Skeletal muscle satellite cell (primary cell): ENCODE results near the gene BSG.
"Not testable (repeated sequence)": the region's sequence is repeated elsewhere in the genome, so short reads cannot be mapped to it uniquely, and the experiment has no call there.

ENCODE experiments used
- H3K27me3 ChIP-seq: 2 replicates; pipeline ENCODE4 v1.7.0; 2013; ENCODE audit warnings: low read length; ENCODE audit not compliant: control insufficient read depth, insufficient read depth
- H3K36me3 ChIP-seq: 2 replicates; pipeline ENCODE4 v1.7.0; 2013; ENCODE audit warnings: mild to moderate bottlenecking, control low read depth, low read length; ENCODE audit not compliant: insufficient read depth
- H3K4me1 ChIP-seq: 2 replicates; pipeline ENCODE4 v1.7.0; 2013; ENCODE audit warnings: low read length; ENCODE audit not compliant: control insufficient read depth, insufficient read depth
- H3K4me2 ChIP-seq: 2 replicates; pipeline ENCODE4 v1.7.0; 2013; ENCODE audit warnings: mild to moderate bottlenecking, low read length
- H3K4me3 ChIP-seq: 2 replicates; pipeline ENCODE4 v1.7.0; 2013; ENCODE audit warnings: low read length
- H3K9ac ChIP-seq: 2 replicates; pipeline ENCODE4 v1.7.0; 2013; ENCODE audit warnings: mild to moderate bottlenecking, low read depth, low read length, moderate library complexity
- H3K9me3 ChIP-seq: replicated peaks from 2 replicates; pipeline ENCODE4 v1.7.0; 2013; ENCODE audit warnings: mild to moderate bottlenecking, control low read depth, low read length

BSG gene

DNA sequence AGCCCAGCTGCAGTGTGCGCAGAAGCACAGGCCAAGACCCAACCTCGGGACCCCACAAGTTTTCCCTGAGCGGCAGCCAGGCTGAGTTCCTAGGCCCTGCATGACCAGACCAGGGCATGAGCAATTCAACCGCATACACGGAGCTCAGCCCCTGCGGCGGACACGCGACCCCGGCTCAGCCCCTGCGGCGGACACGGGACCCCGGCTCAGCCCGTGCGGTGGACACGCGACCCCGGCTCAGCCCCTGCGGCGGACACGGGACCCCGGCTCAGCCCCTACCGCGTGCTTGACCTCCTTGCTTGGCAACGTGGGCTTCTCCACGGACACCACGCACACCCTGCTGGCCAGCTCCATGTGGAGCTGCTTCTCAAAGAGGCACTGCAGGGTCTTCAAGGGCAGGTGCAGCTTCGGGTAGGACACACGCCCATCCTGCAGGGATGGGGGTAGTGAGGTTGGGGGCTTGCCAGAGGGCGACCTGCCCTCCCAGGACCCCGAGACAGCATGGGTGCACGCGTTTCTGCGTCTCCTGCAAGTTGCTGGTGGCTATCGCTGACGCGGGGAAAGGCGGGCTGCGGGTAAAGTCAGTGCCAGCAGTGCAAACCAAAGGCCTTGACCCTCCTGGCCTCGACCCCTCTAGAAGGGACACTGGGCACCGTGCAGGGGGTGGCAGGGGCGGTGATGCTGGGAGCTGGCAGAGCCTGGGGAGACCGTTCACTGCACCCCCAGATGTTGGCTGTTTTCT, 51.0 kb downstream of the BSG start:
- Histone ChIP-seq H3K9me3 (no peaks in the 10 kb centered on the region), H3K4me1 (peaks cover 10% of the 10 kb centered on the region), H3K4me3 (no peak overlapping the region), H3K9ac (no peak overlapping the region), H3K27me3 (no peaks in the 10 kb centered on the region), H3K4me2 (no peak overlapping the region), H3K36me3 (peaks cover 46% of the 10 kb centered on the region)

DNA sequence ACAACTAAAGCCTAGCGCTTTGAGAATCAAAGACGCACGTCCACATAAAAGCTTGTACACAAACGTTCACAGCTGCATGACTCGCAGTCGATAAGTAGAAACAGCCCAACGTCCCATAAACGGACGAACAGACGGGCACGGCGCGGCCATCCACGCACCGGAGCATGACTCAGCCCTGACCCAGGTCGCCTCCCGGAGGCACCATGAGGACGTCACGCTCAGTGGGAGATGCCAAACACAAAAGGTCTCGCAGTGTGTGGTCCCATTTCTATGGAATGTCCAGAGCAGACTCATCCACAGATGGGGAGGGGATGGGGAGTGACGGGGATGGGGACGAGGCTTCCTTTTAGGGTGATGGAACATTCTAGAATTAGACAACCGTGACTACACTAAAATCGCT, 51.6 kb downstream of the BSG start:
- no peak overlapping the region for H3K9ac ChIP-seq
- no peaks in the 10 kb centered on the region for H3K9me3 ChIP-seq
- H3K4me3 ChIP-seq: no peak overlapping the region
- H3K4me1 ChIP-seq: peaks cover 10% of the 10 kb centered on the region
- H3K36me3 ChIP-seq: peaks cover 42% of the 10 kb centered on the region
- H3K27me3 ChIP-seq: no peaks in the 10 kb centered on the region
- H3K4me2 ChIP-seq: no peak overlapping the region

DNA sequence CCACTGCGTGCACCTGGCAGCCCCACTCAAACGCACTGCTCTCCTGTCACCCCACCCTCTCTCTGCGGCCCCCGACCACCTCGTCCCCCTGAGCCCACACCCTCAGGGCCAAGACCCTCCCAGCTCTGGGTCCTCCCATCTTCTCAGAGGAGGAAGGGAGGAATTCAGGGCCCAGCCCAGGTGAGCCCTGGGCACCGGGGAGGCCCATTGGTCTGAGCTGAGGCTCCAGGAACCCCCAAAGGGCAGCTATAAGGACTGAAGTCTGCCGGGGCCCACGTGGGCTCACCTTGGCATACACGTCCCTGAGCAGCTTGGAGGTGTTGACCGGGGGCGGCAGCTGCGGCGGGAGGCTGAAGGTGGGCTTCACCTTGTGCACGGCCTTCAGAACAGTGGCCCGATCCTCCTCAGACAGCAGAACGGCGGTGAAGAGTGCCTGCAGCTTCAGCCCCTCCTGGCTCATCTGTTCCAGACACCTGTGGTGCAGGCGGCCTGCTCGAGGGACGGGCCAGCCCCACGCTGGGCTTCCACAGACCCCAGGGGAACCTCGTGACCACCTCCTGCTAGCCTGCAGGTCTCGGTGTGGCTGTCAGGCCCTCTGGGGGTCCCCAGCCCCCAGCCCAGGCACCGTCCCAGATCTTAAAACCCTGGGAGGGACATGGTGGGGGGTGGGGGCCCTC, 52.2 kb downstream of the BSG start:
- Histone ChIP-seq H3K9ac (no peak overlapping the region), H3K36me3 (peaks cover 39% of the 10 kb centered on the region), H3K27me3 (no peaks in the 10 kb centered on the region), H3K9me3 (no peaks in the 10 kb centered on the region), H3K4me3 (no peak overlapping the region), H3K4me1 (peaks cover 10% of the 10 kb centered on the region), H3K4me2 (no peak overlapping the region)

DNA sequence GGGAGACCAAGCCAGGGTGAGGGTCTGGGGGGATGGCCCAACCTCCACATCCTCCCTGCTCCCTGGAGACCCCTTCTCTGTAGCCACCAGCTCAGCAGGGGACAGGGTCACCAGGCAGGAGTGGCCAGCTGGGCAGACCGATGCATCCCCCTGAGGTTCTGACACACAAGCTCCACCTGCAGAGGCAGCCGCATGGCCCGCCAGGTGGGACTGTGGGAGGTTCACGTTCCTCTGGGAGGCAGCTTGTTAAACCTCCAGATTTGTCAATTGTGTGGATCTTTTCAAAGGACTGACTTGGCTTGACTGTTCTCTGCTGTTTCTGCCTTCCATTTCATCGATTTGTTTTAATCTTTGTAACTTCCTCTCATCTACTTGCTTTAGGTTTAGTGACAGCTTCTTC, 52.9 kb downstream of the BSG start:
- Histone ChIP-seq H3K4me1 (peaks cover 10% of the 10 kb centered on the region), H3K4me3 (no peak overlapping the region), H3K4me2 (no peak overlapping the region), H3K36me3 (peaks cover 34% of the 10 kb centered on the region), H3K9me3 (no peaks in the 10 kb centered on the region), H3K9ac (no peak overlapping the region), H3K27me3 (no peaks in the 10 kb centered on the region)

DNA sequence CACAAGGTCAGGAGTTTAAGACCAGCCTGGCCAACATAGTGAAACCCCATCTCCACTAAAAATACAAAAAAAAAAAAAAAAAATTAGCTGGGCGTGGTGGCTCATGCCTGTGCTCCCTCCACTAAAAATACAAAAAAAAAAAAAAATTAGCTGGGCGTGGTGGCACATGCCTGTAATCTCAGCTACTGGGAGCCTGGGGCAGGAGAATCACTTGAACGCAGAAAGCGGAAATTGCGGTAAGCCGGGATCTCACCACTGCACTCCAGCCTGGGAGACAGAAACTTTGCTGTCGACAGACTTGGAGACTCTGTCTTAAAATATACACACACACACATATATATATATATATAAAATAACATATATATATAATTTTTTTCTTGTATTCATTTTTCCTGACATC, 54.2 kb downstream of the BSG start:
- H3K27me3 ChIP-seq, H3K4me2 ChIP-seq, H3K9ac ChIP-seq, H3K9me3 ChIP-seq, H3K4me3 ChIP-seq: not testable (repeated sequence)
- peaks cover 31% of the 10 kb centered on the region for H3K36me3 ChIP-seq
- peaks cover 10% of the 10 kb centered on the region for H3K4me1 ChIP-seq

DNA sequence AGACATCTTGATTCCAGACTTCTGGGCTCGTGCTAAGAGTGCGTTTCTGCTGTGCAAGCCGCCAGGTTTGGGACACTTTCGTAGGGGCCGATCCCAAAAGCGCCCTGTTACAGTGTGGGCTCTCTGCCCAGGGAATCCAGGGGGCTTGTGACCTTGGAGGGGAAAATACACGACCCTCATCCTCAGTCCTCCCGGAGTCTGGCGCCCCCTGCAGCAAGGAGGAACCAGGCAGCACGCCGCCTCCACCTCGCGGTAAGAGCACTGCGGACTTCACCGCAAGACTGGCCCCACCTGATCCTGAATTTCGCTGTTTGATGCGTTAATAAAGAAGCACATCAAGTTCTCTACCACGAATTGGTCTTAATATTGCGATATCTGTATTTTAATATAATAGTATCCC, 55.8 kb downstream of the BSG start:
- Histone ChIP-seq H3K9ac (no peak overlapping the region), H3K4me1 (peaks cover 19% of the 10 kb centered on the region), H3K36me3 (peaks cover 21% of the 10 kb centered on the region), H3K9me3 (no peaks in the 10 kb centered on the region), H3K4me2 (no peak overlapping the region), H3K4me3 (no peak overlapping the region), H3K27me3 (no peaks in the 10 kb centered on the region)

DNA sequence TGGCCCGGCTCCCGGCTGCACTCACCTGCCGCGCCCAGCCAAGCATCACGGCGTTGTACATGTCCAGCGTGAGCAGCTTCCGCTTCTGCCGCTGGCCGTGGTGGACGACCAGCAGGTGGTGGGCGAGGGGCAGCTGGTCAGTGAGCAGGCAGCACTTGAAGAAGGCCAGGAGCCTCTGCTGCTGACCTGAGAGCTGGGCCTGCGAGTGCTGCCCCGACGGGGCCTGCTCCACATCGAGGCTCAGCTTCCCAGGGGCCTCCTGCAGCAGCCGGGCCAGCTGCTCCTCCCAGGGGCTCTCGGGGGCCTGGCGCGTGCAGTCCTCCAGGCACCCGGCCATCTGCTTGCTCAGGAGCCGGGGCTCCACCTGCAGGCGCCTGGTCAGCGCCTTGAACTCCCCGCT, 57.1 kb downstream of the BSG start:
- H3K9ac ChIP-seq, H3K4me2 ChIP-seq, H3K4me3 ChIP-seq, H3K9me3 ChIP-seq, H3K27me3 ChIP-seq: not testable (repeated sequence)
- Histone ChIP-seq H3K36me3 (peaks cover 16% of the 10 kb centered on the region), H3K4me1 (peaks cover 15% of the 10 kb centered on the region)

DNA sequence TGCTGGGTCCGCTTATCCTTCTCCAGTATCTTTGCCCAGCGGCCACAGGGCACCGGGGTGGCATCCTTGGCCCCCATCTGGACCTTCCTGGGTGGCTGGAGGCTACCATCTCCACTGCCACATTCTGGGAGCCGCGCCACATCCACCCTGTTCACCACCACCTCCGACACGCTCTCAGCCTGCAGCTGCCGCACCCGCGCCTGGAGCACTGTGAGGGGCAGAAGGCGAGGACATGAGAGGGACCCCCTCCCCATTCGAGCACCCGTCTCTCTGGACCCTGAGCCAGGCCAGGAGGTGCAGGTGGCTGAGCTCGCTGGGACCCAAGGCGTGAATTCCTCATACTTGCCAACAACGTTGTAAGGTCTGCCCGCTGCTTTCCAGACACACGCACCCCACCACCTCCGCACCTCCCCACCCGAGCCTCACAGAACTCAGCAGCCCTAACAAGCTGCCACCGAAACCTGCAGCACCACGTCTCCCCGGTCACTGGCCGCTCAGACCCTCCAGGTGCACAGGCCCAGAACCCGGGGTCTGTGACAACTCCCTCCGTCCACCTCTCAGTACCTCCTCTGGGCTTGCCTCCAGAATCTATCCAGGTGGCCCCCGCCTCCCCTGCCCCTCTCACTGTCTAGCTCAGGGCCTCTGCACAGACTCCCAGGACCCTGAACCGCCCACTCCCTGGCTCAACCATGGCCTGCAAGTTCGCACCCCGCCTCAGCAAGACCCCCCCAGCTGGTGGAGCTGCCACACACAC, 57.7 kb downstream of the BSG start:
- no peak overlapping the region for H3K4me3 ChIP-seq
- no peaks in the 10 kb centered on the region for H3K9me3 ChIP-seq
- H3K4me1 ChIP-seq: peaks cover 15% of the 10 kb centered on the region
- no peaks in the 10 kb centered on the region for H3K27me3 ChIP-seq
- no peak overlapping the region for H3K4me2 ChIP-seq
- no peak overlapping the region for H3K9ac ChIP-seq
- H3K36me3 ChIP-seq: peaks cover 15% of the 10 kb centered on the region

DNA sequence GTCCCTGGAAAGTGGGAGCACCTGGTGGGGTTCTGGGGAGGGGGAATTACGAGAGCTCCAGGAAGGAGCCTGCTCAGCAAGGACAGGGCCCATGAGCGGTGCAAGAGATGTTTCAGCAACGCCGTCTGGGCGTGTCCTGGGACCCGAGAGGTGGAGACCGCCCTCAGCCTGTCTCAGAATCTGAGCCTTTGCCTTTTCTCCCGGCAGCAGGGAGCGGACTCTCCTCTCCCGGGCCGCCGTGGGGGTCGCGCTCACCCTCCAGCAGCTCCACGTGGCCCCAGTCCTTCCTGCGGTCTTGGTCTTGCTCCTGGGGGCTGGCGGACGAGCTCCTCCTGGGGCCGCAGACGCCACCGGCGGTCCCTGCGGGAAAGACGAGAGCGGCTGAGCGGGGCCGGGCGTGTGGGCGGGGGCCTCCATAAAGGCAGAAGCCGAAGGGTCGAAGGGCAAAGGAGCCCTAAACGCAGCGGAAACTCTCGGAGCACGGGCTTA, 60.2 kb downstream of the BSG start:
- H3K9ac ChIP-seq: peak overlapping the region; percentile 91
- no peaks in the 10 kb centered on the region for H3K27me3 ChIP-seq
- H3K4me1 ChIP-seq: peaks cover 15% of the 10 kb centered on the region
- peaks cover 9% of the 10 kb centered on the region for H3K36me3 ChIP-seq
- peak overlapping the region; percentile 99 for H3K4me3 ChIP-seq
- H3K4me2 ChIP-seq: peak overlapping the region; percentile 100
- no peaks in the 10 kb centered on the region for H3K9me3 ChIP-seq
